GM21447 (cell line): ENCODE data around the gene DCST2.

Experiments
- ATAC-seq: cut with Tn5 transposase; IDR thresholded peaks from one replicate; pipeline ENCODE4 v1.9.1; 2021; ENCODE audit not compliant: unreplicated experiment

Gene DCST2

GRCh38 chr1:155033524-155033923 lies at the start of gene DCST2, which contains the start of gene DCST1:
DCST2 (minus strand) TSS chr1:155033781; CDS start chr1:155033701, 80 bp downstream.
DCST1 (plus strand) TSS chr1:155033824; CDS start chr1:155034037, 213 bp downstream.
- ATAC-seq, result no peak

- no peak for ATAC-seq
Measured at GRCh38 chr1:155083052-155083541, 49.5 kb upstream of the DCST2 start.

DNA sequence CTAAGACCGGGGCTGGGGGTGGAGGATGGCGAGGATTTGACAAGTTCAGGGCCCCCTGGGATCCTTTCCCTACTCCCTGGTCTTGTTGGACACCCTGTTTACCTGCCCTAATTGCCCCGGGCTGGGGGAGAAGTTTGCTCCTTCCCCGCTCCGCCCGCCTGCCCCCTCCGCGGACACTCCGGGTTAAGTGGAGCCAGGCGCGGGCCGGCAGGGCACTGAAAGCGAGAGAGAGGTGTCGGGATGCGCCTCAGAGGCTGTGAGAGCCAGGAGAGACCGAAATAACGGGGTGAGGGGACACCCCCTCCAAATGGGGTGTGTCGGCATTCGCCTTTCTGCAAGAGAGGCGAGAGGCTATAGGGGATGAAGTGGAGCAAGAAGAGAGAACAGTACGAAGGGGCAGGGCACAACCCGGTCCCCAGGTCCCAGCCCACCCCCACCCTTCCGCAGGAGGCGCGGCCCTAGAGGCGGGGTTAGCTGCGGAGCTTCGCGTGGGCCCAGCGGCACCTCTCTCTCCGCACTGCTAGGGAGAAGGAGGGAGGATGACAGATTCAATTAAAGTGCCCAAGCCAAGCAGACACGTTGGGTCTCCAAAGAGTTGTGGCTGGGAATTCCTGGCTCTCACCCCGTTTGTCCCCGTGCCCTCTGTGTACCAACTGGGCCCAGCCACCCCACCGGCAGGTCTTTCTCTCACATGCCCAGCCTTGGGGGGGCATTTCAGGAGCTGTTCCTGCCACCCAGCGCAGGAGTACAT lies 48.9 kb upstream of the DCST2 start:
- ATAC-seq, result no peak

DNA sequence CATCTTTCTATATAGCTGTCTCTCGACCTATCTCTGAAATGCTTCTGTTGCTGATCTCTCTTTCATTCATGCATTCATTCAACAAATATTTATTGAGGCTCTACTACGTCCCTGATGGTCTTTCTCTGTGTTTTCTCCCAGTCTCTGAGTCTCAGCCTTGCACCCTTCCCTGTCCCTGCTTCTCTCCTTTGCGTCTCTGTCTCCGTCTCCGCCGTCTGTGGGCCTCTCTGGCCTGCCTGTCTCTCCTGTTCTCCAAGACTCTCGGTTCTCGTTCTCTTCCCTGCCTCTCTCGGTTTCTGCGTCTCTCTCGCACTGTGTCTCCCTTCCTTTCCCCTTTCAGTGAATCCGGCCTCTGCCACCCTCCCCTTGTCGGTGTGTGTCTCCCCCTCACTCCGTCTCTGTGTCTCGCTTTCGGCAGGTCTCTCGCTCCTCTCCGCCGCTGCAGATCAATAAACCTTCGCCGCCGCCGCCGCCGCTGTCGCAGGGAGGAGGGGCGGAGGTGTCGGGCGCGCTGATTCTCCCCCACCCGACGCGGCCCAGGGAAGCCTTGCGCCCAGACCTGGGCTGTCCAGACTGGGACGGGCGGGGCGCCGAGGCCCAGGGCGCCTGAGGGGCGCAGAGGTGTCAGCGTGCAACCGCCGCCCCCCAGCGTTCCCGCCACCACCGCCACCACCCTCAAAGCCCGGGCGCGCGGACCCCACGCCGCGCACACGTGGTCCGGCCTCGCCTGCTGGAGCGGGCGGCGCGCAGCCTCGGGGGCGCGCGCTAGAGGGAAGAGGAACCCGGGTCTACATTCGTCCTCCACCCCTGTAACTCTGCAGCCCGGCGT lies 48.1 kb upstream of the DCST2 start:
- ATAC-seq, result no peak

DNA sequence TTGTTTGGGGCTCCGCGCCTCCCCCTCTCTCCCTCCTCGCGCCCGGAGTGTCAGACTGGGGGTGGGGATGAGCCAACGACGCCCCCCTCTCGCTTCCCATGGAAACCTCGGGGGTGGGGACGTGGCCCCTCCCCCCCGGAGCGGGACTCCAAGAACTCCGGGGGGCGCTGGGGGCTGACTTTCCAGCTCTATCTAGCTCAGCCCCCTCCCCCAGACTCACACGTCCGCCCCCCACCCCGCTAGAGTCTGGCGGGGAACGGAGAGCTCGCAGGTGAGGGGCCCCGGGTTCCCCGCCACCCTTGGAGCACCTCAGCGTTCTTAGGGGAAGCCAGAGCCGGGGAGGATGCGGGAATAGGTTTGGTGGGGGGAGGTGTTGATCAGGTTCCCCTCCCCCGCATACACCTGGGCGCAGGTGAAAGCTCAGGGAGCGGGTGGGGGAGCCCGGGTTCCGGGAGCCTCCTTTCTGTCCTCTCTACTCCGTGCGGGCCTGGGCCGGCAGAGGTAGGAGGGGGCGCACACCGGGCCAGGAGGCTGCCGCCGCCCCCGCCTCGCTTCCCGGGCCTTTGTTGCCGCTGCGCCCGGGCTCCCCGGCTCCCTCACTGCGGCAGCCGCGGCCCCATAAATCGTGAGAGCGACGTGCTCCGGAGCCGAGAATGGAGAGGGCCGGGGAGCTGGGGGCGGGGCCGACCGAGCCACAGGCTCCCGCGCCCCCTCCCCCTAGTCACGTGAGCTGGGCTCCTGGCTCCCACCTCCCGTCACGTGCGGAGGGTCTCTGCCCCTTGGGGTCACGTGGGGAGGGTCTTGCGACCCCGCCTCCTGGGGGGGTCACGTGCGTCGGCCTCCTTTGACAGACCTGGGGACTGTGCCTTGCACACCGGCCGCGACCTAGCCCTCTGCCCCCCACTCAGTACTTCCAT lies 47.0 kb upstream of the DCST2 start:
- no peak for ATAC-seq

- no peak for ATAC-seq
Measured at GRCh38 chr1:155079487-155080311, 46.1 kb upstream of the DCST2 start.

DNA sequence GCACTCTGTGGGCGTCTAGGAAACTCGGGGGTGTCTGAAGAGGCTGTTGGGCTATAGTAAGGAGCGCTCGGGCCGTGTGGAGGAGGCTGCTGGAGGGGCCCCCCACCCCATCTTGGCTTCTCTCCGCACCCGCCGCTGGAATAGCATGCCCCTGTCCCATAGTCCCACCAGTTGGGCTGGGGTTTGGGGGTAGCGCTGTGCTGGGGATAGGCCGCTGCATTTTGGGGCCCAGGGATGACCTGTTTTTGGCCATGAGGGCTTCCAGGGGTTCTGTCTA lies 45.6 kb upstream of the DCST2 start:
- no peak for ATAC-seq

DNA sequence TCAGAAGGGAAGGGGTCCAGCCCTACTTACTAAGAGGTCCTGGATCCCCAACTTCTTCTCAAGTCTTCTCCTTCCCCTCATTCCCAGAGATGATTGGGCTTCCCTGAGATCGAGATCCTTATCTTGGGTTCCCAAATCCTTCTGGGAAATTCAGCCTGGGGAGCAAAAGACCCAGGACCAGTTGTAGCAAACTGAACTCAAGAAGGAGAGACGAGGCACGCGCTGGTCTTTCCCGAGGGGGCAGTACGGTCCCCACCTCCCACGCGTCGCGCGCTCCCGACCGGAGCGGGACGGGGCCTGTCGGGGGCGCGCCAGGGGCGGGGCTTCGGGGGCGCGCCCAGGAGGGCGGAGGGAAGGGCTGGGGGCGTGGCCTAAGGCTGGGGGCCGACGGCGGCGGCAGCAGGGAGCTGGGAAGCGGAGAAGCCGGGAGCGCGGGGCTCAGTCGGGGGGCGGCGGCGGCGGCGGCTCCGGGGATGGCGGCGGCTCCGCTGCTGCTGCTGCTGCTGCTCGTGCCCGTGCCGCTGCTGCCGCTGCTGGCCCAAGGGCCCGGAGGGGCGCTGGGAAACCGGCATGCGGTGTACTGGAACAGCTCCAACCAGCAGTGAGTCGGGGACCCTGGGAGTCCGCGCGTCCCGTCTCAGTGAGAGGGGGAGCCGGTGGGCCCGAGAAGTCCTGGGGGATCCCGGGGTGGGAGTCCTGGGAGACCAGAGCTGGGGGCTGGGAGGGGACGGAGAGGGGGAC lies 45.1 kb upstream of the DCST2 start, which contains the start of gene EFNA3:
TSS of gene EFNA3 (plus strand) at position 369 of the 741 bp plus-strand sequence. CDS start at position 474, 105 bp downstream.
- ATAC-seq, result no peak

DNA sequence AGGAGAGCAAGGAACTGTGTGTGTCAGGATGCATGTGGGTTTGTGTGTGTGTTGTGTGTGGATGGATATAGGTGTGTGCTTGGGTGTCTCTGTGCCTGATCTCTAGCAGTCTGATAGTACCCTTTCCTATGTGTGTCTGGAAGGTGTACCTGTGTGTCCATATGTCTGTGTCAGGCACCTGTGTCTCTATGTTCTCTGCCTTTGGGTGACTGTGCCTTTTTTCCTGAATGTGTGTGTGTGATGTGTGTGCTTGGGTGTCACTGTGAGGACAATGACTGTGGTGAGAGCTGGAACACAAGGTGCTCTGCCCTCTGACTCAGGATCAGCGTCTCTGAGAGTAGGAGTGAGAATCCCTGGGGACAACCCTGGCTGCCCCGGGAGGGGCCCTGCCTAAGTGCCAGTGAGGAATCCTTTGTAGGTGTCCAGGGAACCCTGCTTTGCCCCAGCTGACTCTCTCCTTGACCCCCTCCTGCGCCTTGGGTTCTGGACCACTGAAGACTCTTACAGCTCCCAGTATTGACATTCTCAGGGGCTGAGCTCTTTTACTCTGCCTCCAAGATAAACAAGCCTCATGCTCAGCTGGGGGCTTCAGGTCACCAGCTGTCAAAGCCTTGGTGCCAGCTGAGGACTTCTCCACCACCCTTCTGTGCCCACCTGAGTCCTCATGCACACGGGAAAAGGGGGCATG lies 44.3 kb upstream of the DCST2 start:
- ATAC-seq, result no peak

DNA sequence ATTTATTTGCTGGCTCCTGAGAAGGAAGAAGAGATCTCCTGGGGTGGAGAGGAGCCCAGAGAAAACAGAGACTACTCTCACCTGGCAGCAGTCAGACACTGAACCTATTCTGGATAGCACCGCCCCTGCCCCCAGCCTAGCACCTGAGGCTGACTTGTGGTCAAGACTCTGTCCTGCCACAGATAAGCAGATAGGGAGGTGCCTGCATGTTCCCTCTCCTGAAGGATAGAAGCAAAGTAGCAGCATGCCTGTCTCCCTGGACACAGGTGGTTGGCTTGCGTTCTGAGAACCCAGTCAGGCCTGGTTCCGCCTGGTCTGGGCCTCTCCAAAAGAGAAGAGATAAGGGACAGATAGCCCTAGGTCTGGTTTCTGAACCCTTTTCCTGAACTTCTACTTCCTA lies 43.8 kb upstream of the DCST2 start:
- ATAC-seq, result no peak

DNA sequence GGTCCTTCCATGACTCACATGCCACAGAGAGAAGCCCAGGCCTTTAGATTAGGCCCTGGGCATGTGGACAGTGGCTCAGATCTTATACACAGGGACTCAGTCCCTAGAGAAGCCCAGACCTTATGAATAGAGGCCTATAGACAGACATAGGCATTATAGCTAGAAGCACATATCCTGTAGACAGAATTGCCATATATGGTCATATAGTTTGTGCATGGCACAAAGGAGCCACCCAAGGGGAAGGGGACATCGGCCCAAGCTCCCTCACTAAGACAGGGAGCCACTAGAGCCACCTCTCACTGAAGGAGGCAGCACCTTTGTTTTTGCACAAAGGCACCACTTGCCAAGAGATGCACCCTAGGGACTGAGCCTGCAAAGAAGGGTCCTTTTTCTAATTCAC lies 42.8 kb upstream of the DCST2 start:
- no peak for ATAC-seq

DNA sequence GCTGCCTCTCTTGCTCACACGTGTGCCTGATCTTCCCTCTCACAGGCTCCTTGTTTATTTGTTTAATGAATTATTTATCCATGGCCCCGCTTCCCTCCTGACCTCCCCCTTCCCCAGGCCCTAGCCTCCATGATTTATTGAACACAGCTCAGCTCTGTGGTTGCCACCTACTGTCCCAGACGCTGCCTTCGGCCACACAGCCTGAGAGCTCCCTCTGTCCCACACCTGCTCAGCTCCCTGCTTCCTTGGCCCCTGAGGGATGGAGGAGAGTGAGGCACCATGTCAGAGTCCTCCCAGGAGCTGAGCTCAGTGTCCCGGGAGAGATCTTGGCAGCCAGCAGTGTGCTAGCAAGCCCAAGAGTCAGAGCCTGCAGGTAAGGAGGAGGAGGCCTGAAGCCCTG lies 42.0 kb upstream of the DCST2 start:
- no peak for ATAC-seq

- ATAC-seq, result no peak
Measured at GRCh38 chr1:155073377-155074242, 40.0 kb upstream of the DCST2 start.

- ATAC-seq, result no peak
Measured at GRCh38 chr1:155072531-155073289, 39.1 kb upstream of the DCST2 start.

DNA sequence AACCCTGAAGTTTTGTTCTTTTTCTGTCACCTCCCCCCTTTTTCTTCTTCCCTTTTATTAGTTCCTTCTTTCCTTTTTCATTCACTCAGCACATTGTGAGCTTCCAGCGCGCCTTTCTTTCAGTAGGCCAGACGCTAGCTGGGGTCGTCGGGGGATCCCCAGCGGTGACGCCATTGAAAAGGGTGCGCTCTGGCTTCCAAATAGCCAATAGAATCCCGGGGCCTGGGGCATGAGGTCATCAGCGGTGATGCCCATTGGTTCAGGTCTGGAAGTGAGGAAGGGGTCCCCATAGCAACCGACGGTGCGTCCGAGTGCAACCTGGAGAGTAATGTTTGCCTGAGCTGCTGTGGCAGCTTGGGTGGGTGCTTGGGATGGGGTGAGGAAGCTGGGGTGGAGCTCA lies 38.1 kb upstream of the DCST2 start:
- ATAC-seq, result no peak

DNA sequence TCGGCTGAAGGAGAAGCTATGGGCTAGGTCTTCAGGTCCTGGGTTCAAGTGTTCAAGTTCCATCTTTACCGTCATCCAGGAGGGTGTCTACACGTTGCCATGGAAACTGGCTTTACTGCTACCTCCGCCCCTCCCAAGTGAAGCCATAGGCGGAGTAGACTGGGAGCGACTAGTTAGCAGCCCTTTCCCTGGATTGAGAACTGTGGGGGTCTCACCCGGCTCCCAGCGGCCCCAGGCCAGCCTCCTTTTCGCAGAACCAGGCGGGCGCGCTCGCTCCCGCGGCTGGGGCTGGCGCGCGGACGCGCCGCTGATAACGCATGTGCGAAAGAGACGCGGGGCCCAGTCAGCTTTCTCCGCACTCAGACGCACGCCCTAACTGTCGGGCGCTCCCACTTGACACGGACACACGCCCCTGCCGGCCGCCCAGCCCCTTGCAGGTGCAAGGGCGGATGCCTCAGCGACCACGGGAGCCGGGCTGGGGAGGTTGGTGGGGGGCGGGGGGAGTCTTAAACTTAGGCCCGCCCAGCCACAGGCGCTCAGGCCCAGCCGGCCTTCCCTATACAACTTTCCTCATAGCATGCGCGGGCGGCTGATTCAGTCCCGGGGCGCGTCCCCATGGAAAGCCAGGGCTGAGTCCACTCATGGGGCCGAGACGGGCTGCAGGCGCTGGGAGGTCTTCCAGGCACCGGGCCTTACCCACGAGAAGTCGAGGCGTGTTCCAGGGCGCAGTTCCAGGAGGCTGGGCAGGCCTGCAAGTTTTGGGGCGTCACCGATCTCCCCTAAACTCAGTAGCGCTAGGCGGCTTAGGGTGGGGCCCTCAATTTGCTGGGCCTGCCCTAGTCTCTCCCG lies 37.4 kb upstream of the DCST2 start:
- peak; percentile 53 for ATAC-seq
